Coronary artery (tissue), 2 donors: ENCODE results near the gene SPPL2B.

Source experiments
- DNase-seq: peaks from one replicate; pipeline ENCODE4 v3.0.0-alpha.2; 2017; ENCODE audit warnings: low spot score
- H3K27ac ChIP-seq, 2 donors: fragments of 200-600 bp; sonication (generic); one replicate each; pipeline ENCODE4 v1.5.1; 2016 to 2019
- H3K4me3 ChIP-seq: fragments of 200-600 bp; sonication (generic); 2 replicates; pipeline ENCODE4 v1.5.1; 2016; ENCODE audit warnings: mild to moderate bottlenecking, moderate library complexity
- CTCF ChIP-seq: fragments of 200-600 bp; sonication (generic); IDR thresholded peaks from one replicate; pipeline ENCODE4 v1.5.1; 2019; ENCODE audit warnings: antibody characterized with exemption

The SPPL2B gene

GRCh38 chr19:2358548-2359173 is 30.2 kb downstream of the SPPL2B start:
- no peak for DNase-seq
- TF ChIP-seq CTCF: no peak
- Histone ChIP-seq H3K27ac (no peak overlapping the region), H3K4me3 (no peak overlapping the region)

DNA sequence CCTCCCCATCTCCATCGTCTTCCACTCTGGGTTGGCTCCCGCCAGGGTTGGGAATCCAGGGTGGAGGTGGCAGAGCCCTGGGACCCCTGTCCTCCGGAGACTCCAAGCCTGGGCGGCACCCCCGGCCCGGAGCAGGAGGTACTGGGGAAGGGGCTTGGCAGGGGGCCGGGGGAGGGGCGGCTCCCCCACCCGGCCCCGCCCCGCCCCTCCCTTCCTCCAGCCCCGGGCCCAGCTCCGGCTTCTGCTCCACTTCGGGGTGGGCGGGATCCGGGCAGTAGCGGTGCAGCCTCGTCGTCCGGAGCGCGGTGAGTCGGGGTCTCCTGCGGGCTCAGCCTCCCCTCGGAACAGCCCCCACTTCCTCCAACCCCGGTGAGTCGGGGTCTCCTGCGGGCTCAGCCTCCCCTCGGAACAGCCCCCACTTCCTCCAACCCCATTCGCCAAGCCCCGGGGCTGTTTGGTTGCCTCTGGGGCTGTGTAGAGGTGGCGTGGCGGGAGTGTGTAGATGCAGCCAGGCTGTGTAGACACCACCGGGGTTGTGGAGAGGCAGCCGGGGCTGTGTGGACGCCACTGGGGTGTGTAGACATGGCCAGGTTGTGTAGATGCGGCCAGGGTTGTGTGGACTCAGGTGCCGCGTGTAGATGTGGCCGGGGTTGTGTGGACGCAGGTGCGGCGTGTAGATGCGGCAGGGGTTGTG is 31.7 kb downstream of the SPPL2B start, which contains the start of gene TMPRSS9:
TMPRSS9 (plus strand) TSS at position 274 of the 694 bp plus-strand sequence. CDS start 29,521 bp downstream, outside the sequence.
- no peak for DNase-seq
- no peak within 1 kb of the TSS for H3K27ac ChIP-seq
- TF ChIP-seq CTCF: no peak
- no peak within 1 kb of the TSS for H3K4me3 ChIP-seq

- DNase-seq: no peak
- Histone ChIP-seq H3K4me3 (no peak overlapping the region), H3K27ac (no peak overlapping the region)
- TF ChIP-seq CTCF: no peak
These were observed 32.3 kb downstream of the SPPL2B start for GRCh38 chr19:2360833-2361232.

- no peak for TF ChIP-seq CTCF
- H3K4me3 ChIP-seq: no peak overlapping the region
- no peak for DNase-seq
- no peak overlapping the region for H3K27ac ChIP-seq
These were observed 33.0 kb downstream of the SPPL2B start for GRCh38 chr19:2361246-2362045.

- Histone ChIP-seq H3K4me3 (no peak overlapping the region), H3K27ac (no peak overlapping the region)
- no peak for TF ChIP-seq CTCF
- no peak for DNase-seq
These were observed 33.8 kb downstream of the SPPL2B start for GRCh38 chr19:2362046-2362969.

DNA sequence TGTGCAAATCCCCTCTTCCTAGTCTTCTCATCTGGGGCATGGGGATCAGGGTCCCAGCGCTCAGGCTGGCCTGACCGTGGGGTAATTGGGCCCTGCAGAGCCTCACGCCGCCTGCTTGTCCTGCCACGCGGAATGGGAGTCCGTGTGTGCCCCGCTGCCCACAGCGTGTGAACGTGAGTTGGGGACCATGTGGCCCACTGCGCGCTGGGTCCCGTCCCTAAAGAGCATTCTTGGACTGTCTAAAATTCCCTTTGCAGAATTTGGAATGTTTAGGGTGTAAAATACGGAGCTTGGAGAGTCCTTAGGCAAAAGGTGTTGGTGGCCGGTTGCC is 34.5 kb downstream of the SPPL2B start:
- Histone ChIP-seq H3K4me3 (no peak overlapping the region), H3K27ac (no peak overlapping the region)
- TF ChIP-seq CTCF: no peak
- DNase-seq: no peak
